ENCODE results near the gene POLR3C. TPM values are rescaled to one million over a fixed set of nuclear protein-coding genes. Genes with fewer than 3 reads are reported as not detected.

POLR3C gene
- total and polyA plus RNA-seq, 2 of the 13 experiments (the other 11 are each of a cell fraction or from before 2014, with no cell fraction given) = 15.5 to 24.3 TPM

DNA sequence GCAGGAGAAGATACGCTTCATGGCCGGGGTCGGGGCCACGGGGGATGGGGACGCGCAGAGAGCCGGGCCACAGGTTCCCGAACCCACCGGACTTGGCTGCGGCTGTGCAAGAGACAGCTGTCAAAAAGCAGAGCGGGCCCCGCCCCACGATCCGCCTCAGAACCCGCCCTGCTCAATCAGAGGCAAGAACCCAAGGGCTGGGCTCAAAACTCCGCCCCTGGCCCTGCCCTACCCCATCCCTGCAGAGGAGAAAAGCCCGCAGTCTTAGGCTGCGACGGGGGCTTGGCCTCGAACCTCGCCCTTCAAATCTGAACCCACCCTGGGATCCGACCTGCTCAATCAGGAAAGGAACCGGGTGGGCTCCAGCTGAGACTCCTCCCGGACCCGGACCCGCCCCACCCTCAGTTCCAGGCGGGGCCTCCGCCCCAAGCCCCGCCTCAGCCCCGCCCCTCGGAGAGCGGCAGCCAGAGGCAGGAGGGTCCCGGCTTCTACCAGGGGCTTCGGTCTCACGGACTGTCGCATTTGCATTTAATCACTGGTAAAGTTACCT lies 61.8 kb downstream of the POLR3C start, which contains the start of gene ANKRD35 (continued):
- TF ChIP-seq, protein P1, sequence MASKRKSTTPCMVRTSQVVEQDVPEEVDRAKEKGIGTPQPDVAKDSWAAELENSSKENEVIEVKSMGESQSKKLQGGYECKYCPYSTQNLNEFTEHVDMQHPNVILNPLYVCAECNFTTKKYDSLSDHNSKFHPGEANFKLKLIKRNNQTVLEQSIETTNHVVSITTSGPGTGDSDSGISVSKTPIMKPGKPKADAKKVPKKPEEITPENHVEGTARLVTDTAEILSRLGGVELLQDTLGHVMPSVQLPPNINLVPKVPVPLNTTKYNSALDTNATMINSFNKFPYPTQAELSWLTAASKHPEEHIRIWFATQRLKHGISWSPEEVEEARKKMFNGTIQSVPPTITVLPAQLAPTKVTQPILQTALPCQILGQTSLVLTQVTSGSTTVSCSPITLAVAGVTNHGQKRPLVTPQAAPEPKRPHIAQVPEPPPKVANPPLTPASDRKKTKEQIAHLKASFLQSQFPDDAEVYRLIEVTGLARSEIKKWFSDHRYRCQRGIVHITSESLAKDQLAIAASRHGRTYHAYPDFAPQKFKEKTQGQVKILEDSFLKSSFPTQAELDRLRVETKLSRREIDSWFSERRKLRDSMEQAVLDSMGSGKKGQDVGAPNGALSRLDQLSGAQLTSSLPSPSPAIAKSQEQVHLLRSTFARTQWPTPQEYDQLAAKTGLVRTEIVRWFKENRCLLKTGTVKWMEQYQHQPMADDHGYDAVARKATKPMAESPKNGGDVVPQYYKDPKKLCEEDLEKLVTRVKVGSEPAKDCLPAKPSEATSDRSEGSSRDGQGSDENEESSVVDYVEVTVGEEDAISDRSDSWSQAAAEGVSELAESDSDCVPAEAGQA (IDR thresholded peaks at IDR 0.05; ENCODE audit: low read depth) = no peak
- TF ChIP-seq, protein P1 (CRISPR knock-in tag; IDR thresholded peaks at IDR 0.05; ENCODE audit: borderline replicate concordance) = no peak
- TF ChIP-seq SIN3A (IDR thresholded peaks at IDR 0.05; ENCODE audit: borderline replicate concordance, low read depth, low read length) (peak; percentile 55; the same call in 1 of the 2 replicates), ARNT (IDR thresholded peaks at IDR 0.05) (no peak), YEATS2 (CRISPR knock-in tag; IDR thresholded peaks at IDR 0.05; ENCODE audit: borderline replicate concordance) (no peak), NRL (CRISPR knock-in tag; IDR thresholded peaks at IDR 0.05; ENCODE audit: borderline replicate concordance) (no peak), TRIM24 (CRISPR knock-in tag; IDR thresholded peaks at IDR 0.05) (no peak), SAP130 (CRISPR knock-in tag; IDR thresholded peaks at IDR 0.05; ENCODE audit: low read depth) (peak; percentile 61; the same call in 1 of the 2 replicates), SAFB2 (CRISPR knock-in tag; IDR thresholded peaks at IDR 0.05; ENCODE audit: borderline replicate concordance, low read depth) (no peak), MEIS1 (CRISPR knock-in tag; IDR thresholded peaks at IDR 0.05; ENCODE audit: borderline replicate concordance) (no peak), HNRNPLL (IDR thresholded peaks at IDR 0.05; ENCODE audit: low read depth, low read length, poor library complexity, severe bottlenecking) (peak; percentile 58), SP4 (CRISPR knock-in tag; IDR thresholded peaks at IDR 0.05) (peak; percentile 62), ZNF354B (CRISPR knock-in tag; IDR thresholded peaks at IDR 0.05) (no peak), NFYB (CRISPR knock-in tag; IDR thresholded peaks at IDR 0.05) (peak; percentile 49), NR3C1 (CRISPR knock-in tag; IDR thresholded peaks at IDR 0.05) (no peak), SP5 (CRISPR knock-in tag; IDR thresholded peaks at IDR 0.05; ENCODE audit: borderline replicate concordance, low read depth) (0 out of 2 replicates have a peak, but pooled peaks have one; percentile 14), SP1 (IDR thresholded peaks at IDR 0.05) (no peak), SP1 (CRISPR knock-in tag; IDR thresholded peaks at IDR 0.05) (peak; percentile 55; the same call in 1 of the 2 replicates), KDM4B (CRISPR knock-in tag; IDR thresholded peaks at IDR 0.05) (no peak)
- TF ChIP-seq, protein P2, sequence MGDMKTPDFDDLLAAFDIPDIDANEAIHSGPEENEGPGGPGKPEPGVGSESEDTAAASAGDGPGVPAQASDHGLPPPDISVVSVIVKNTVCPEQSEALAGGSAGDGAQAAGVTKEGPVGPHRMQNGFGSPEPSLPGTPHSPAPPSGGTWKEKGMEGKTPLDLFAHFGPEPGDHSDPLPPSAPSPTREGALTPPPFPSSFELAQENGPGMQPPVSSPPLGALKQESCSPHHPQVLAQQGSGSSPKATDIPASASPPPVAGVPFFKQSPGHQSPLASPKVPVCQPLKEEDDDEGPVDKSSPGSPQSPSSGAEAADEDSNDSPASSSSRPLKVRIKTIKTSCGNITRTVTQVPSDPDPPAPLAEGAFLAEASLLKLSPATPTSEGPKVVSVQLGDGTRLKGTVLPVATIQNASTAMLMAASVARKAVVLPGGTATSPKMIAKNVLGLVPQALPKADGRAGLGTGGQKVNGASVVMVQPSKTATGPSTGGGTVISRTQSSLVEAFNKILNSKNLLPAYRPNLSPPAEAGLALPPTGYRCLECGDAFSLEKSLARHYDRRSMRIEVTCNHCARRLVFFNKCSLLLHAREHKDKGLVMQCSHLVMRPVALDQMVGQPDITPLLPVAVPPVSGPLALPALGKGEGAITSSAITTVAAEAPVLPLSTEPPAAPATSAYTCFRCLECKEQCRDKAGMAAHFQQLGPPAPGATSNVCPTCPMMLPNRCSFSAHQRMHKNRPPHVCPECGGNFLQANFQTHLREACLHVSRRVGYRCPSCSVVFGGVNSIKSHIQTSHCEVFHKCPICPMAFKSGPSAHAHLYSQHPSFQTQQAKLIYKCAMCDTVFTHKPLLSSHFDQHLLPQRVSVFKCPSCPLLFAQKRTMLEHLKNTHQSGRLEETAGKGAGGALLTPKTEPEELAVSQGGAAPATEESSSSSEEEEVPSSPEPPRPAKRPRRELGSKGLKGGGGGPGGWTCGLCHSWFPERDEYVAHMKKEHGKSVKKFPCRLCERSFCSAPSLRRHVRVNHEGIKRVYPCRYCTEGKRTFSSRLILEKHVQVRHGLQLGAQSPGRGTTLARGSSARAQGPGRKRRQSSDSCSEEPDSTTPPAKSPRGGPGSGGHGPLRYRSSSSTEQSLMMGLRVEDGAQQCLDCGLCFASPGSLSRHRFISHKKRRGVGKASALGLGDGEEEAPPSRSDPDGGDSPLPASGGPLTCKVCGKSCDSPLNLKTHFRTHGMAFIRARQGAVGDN (CRISPR knock-in tag; IDR thresholded peaks at IDR 0.05) = peak; percentile 33; the same call in 1 of the 2 replicates
